ENCODE results near the gene UMODL1.

Gene UMODL1

GRCh38 chr21:42037516-42037915 is 33.6 kb upstream of the UMODL1 start:
- Histone ChIP-seq H3K36me3 (replicated peaks; ENCODE audit: insufficient read depth, low read length) (no peaks in the 10 kb centered on the region), H3K27me3 (replicated peaks; ENCODE audit: insufficient read depth, low read length) (no peaks in the 10 kb centered on the region), H3K27ac (ENCODE audit: low read length) (no peak overlapping the region)

GRCh38 chr21:42037943-42038342 is 33.2 kb upstream of the UMODL1 start:
- Histone ChIP-seq H3K9ac (ENCODE audit: low read length) (no peak overlapping the region), H3F3A (ENCODE audit: insufficient read depth, low read length) (peaks cover 5% of the 10 kb centered on the region; the same call in 1 of the 2 replicates), H3K4me3 (ENCODE audit: low read length) (no peak overlapping the region), H3K4me2 (ENCODE audit: low read depth, low read length) (no peak overlapping the region), H3K9me2 (replicated peaks; ENCODE audit: insufficient read depth, low read length) (no peaks in the 10 kb centered on the region), H4K20me1 (ENCODE audit: insufficient read depth, low read length) (no peaks in the 10 kb centered on the region), H3K79me2 (ENCODE audit: low read length) (peaks cover 15% of the 10 kb centered on the region), H3K27me3 (replicated peaks; ENCODE audit: insufficient read depth, low read length) (no peaks in the 10 kb centered on the region), H3K27ac (ENCODE audit: low read length) (no peak overlapping the region), H2AFZ (ENCODE audit: low read length) (no peak overlapping the region), H3K9me3 (replicated peaks; ENCODE audit: insufficient read depth, low read length) (no peaks in the 10 kb centered on the region), H3K4me1 (ENCODE audit: low read length) (peaks cover 6% of the 10 kb centered on the region), H3K36me3 (replicated peaks; ENCODE audit: insufficient read depth, low read length) (no peaks in the 10 kb centered on the region)
- no peak for DNase-seq
- TF ChIP-seq EZH2phosphoT487 (IDR thresholded peaks at IDR 0.05; ENCODE audit: low read length) (no peak), CTCF (IDR thresholded peaks at IDR 0.05; ENCODE audit: low read length) (no peak), EZH2 (optimal IDR thresholded peaks at IDR 0.05; ENCODE audit: low read depth, low read length) (no peak)

More at GRCh38 chr21:42037516-42037915, 33.6 kb upstream of the UMODL1 start:
- Histone ChIP-seq H3K79me2 (ENCODE audit: low read length) (peaks cover 19% of the 10 kb centered on the region), H3K9ac (ENCODE audit: low read length) (no peak overlapping the region), H2AFZ (ENCODE audit: low read length) (no peak overlapping the region), H4K20me1 (ENCODE audit: insufficient read depth, low read length) (no peaks in the 10 kb centered on the region), H3K4me3 (ENCODE audit: low read length) (no peak overlapping the region), H3F3A (ENCODE audit: insufficient read depth, low read length) (peaks cover 8% of the 10 kb centered on the region; the same call in 1 of the 2 replicates), H3K9me3 (replicated peaks; ENCODE audit: insufficient read depth, low read length) (no peaks in the 10 kb centered on the region), H3K4me2 (ENCODE audit: low read depth, low read length) (no peak overlapping the region), H3K9me2 (replicated peaks; ENCODE audit: insufficient read depth, low read length) (no peaks in the 10 kb centered on the region), H3K4me1 (ENCODE audit: low read length) (peaks cover 10% of the 10 kb centered on the region)
- no peak for TF ChIP-seq CTCF (IDR thresholded peaks at IDR 0.05; ENCODE audit: low read length)
- TF ChIP-seq EZH2 (optimal IDR thresholded peaks at IDR 0.05; ENCODE audit: low read depth, low read length) = no peak
- TF ChIP-seq EZH2phosphoT487 (IDR thresholded peaks at IDR 0.05; ENCODE audit: low read length) = no peak
- DNase-seq = no peak

- peaks cover 11% of the 10 kb centered on the region for H3K79me2 ChIP-seq (ENCODE audit: low read length)
Measured at GRCh38 chr21:42038393-42038792, 32.7 kb upstream of the UMODL1 start.

More at GRCh38 chr21:42038393-42038792, 32.7 kb upstream of the UMODL1 start:
- no peak overlapping the region for H3K4me3 ChIP-seq (ENCODE audit: low read length)
- H3K27me3 ChIP-seq (replicated peaks; ENCODE audit: insufficient read depth, low read length) = no peaks in the 10 kb centered on the region
- H4K20me1 ChIP-seq (ENCODE audit: insufficient read depth, low read length) = no peaks in the 10 kb centered on the region
- H3K9me3 ChIP-seq (replicated peaks; ENCODE audit: insufficient read depth, low read length) = no peaks in the 10 kb centered on the region
- DNase-seq = no peak
- H3K4me1 ChIP-seq (ENCODE audit: low read length) = peaks cover 1% of the 10 kb centered on the region
- no peak overlapping the region for H3K4me2 ChIP-seq (ENCODE audit: low read depth, low read length)
- H3K9ac ChIP-seq (ENCODE audit: low read length) = no peak overlapping the region
- TF ChIP-seq EZH2 (optimal IDR thresholded peaks at IDR 0.05; ENCODE audit: low read depth, low read length) (no peak), EZH2phosphoT487 (IDR thresholded peaks at IDR 0.05; ENCODE audit: low read length) (no peak), CTCF (IDR thresholded peaks at IDR 0.05; ENCODE audit: low read length) (no peak)
- H3K36me3 ChIP-seq (replicated peaks; ENCODE audit: insufficient read depth, low read length) = no peaks in the 10 kb centered on the region
- H2AFZ ChIP-seq (ENCODE audit: low read length) = no peak overlapping the region
- no peak overlapping the region for H3K27ac ChIP-seq (ENCODE audit: low read length)
- no peaks in the 10 kb centered on the region for H3K9me2 ChIP-seq (replicated peaks; ENCODE audit: insufficient read depth, low read length)
- peaks cover under 1% of the 10 kb centered on the region; the same call in 1 of the 2 replicates for H3F3A ChIP-seq (ENCODE audit: insufficient read depth, low read length)

Measured in MM.1S (cell line).